Neutrophil (primary cell): ENCODE data around the gene BORCS5.

Experiments
- H3K27ac ChIP-seq: fragments of 200-600 bp; sonication (generic); 2 replicates; pipeline ENCODE4 v1.5.1; 2016; ENCODE audit warnings: mild to moderate bottlenecking, moderate library complexity
- H3K27me3 ChIP-seq: fragments of 200-600 bp; sonication (generic); 2 replicates; pipeline ENCODE4 v1.6.0; 2016; ENCODE audit warnings: mild to moderate bottlenecking
- H3K36me3 ChIP-seq: fragments of 200-600 bp; sonication (generic); 2 replicates; pipeline ENCODE4 v1.5.1; 2017
- H3K4me1 ChIP-seq, 2 experiments: fragments of 200-600 bp in 1 of 2; sonication (generic) in 1 of 2; 1 replicate in 1 of 2; 2 replicates in 1 of 2; pipeline versions ENCODE4 v1.5.1 to v1.6.1; 2013 to 2016; ENCODE audit warnings: low read depth in 1 of 2, low read length in 1 of 2, mild to moderate bottlenecking in 1 of 2, moderate library complexity in 1 of 2; ENCODE audit not compliant: control insufficient read depth in 1 of 2, insufficient read depth in 1 of 2
- H3K4me3 ChIP-seq, 2 experiments: fragments of 200-600 bp in 1 of 2; sonication (generic) in 1 of 2; 1 replicate in 1 of 2; 2 replicates in 1 of 2; pipeline ENCODE4 v1.5.1; 2013 to 2016; ENCODE audit warnings: low read depth in 1 of 2, low read length in 1 of 2, mild to moderate bottlenecking in 1 of 2, moderate library complexity in 1 of 2
- H3K9me3 ChIP-seq: fragments of 200-600 bp; sonication (generic); 2 replicates; pipeline ENCODE4 v1.5.1; 2016
- TF ChIP-seq, protein P1 (sequence below): fragments of 200-600 bp; sonication (generic); IDR thresholded peaks from 2 replicates; pipeline ENCODE4 v1.5.1; 2016; ENCODE audit warnings: antibody characterized with exemption

The BORCS5 gene

DNA sequence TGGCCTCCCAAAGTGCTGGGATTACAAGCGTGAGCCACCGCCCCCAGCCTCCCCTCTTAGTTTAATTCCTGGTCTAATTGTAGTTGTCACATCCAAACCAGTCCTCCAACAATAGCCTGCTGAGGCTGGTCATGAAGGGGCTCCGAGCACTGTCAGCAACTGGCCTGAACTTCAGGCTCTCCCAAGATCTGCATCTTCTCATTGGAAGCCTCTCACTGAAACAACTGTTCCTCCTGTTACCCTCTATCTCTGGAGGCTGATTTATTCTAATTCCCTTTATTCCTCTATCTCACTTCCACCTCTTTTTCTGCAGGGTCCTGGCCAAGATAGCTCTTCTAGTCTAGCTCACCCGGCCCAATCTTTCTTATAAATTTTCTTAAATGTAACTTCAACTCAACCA lies 116.3 kb downstream of the BORCS5 start:
- H3K36me3 ChIP-seq, result peaks cover 12% of the 10 kb centered on the region
- peaks cover 41 to 49% of the 10 kb centered on the region in 2 experiments for H3K4me1 ChIP-seq
- H3K4me3 ChIP-seq, result no peak overlapping the region
- no peaks in the 10 kb centered on the region for H3K27me3 ChIP-seq
- no peak overlapping the region for H3K27ac ChIP-seq
- H3K9me3 ChIP-seq, result no peaks in the 10 kb centered on the region
- TF ChIP-seq, protein P1, sequence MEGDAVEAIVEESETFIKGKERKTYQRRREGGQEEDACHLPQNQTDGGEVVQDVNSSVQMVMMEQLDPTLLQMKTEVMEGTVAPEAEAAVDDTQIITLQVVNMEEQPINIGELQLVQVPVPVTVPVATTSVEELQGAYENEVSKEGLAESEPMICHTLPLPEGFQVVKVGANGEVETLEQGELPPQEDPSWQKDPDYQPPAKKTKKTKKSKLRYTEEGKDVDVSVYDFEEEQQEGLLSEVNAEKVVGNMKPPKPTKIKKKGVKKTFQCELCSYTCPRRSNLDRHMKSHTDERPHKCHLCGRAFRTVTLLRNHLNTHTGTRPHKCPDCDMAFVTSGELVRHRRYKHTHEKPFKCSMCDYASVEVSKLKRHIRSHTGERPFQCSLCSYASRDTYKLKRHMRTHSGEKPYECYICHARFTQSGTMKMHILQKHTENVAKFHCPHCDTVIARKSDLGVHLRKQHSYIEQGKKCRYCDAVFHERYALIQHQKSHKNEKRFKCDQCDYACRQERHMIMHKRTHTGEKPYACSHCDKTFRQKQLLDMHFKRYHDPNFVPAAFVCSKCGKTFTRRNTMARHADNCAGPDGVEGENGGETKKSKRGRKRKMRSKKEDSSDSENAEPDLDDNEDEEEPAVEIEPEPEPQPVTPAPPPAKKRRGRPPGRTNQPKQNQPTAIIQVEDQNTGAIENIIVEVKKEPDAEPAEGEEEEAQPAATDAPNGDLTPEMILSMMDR, result no peak

DNA sequence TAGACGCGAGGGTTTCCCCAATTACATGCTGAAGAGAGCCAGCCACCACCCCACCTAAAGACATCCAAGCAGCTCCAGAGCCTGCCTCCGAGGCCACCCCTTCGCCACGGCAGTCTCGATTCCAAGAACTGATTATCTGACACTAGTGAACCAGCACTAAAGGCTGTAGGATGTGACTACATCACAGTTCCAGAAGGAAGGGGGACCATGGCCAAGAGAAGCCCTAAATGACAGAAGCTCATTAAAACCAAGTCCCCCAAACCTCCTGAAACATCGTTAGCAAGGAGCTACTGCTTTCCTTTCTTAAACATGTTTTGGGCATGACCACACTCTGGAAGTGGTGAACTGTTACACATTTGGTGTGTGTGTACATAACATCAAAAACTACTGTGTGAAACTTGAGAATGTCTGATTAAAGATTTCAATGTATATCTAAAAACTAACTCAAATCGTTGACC lies 117.6 kb downstream of the BORCS5 start:
- Histone ChIP-seq H3K4me1 (peaks cover 28 to 36% of the 10 kb centered on the region in 2 experiments), H3K27me3 (no peaks in the 10 kb centered on the region), H3K36me3 (peaks cover 22% of the 10 kb centered on the region), H3K4me3 (no peak overlapping the region), H3K9me3 (no peaks in the 10 kb centered on the region), H3K27ac (peak overlapping the region; percentile 68)
- TF ChIP-seq, protein P1, result no peak

DNA sequence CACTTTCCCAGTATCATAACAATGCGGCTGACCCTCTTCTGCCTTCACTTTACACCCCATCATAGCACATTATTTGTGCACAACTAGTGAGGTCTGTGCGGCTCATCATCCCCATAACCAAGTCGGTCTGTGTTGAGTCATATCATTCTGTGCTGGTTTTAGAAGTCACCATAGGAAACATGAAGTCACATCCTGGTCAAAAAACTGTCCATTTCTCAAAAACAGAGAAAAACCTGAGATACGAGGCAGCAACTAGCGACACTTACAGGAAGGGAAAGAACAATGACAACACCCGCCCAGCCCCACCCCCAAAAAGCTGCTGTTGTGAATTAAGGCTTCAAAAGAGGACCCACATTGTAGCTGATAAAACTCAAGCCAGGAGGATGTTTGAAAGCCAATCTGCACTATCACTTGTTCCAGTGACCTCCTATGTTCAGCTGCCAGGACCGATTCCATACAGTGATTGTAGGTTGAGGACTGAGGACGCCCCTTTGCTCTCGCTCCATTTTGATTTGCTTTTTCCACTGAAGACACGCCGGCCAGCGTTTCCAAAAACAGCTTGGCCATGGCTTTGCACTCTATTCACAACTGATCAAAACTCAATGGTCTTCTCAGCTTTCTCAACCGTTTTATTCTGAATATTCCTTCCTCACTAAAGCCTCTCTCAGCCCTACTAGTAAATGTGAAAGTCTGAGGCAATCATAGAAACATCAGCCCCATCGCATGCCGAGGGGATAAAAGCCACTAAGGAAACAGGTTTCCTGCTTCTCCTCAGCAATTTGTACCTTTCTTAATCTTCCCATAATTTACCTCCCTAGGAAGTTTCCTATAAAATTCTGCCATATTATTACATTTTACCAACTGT lies 118.3 kb downstream of the BORCS5 start:
- Histone ChIP-seq H3K27me3 (no peaks in the 10 kb centered on the region), H3K36me3 (peaks cover 29% of the 10 kb centered on the region), H3K4me1 (peaks cover 23 to 29% of the 10 kb centered on the region in 2 experiments), H3K4me3 (no peak overlapping the region), H3K27ac (peak overlapping the region; percentile 68), H3K9me3 (no peaks in the 10 kb centered on the region)
- TF ChIP-seq, protein P1, result no peak

DNA sequence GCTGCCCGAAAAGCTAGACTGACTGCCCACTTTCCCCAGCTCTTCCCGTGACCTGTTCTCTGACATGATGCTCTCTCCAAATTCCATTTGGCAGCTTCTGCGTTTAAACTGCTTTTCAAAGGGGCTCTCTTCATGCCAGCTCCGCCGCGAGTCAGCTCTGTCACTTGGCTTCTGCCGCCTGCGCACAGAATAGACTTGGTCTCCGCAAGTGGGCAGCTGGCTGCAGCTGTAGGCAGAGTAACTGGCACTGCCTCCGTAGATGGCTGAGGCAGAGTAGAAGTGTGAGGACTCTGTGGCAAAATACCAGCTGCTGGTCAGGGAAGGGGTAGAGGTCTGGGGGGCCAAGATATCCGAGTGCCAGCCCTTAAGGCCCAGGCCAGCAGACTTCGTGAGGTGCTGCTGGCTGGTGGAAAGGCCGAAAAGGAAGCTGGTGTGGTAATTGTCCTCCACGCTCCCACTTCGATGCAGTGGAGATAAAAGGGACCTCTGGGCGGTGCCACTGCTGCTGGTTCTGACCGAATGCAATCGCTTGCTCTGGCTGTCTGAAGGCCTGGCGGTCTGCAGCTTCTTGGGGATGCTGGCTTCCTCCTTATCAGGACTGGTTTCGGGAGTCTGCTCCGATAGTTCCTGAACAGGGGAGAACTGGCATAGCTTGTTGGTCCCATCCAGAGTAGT lies 120.1 kb downstream of the BORCS5 start:
- TF ChIP-seq, protein P1, result no peak

DNA sequence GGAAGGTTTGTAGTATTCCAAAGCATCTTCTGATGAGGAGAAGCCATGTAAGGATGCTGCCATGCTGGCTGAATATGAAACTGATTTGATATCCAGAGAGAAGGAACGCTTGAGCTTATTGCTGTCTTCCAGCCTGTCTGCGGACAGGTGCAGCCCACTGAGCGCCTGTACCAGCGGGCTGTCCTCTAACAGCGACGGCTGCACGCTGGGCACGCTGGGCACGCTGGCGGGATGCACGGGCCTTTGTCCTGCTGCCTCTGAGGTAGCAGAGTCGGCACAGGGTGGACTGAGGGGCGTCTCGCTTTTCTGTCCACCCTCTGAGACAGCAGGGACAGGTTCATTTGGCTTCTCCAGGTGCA lies 120.6 kb downstream of the BORCS5 start:
- Histone ChIP-seq H3K9me3 (no peaks in the 10 kb centered on the region), H3K4me1 (peaks cover 31 to 39% of the 10 kb centered on the region in 2 experiments), H3K36me3 (peaks cover 35% of the 10 kb centered on the region), H3K27ac (no peak overlapping the region), H3K4me3 (no peak overlapping the region), H3K27me3 (no peaks in the 10 kb centered on the region)
- TF ChIP-seq, protein P1, result no peak

More for the DNA sequence above, 120.1 kb downstream of the BORCS5 start:
- Histone ChIP-seq H3K27me3 (no peaks in the 10 kb centered on the region), H3K27ac (no peak overlapping the region), H3K36me3 (peaks cover 35% of the 10 kb centered on the region), H3K9me3 (no peaks in the 10 kb centered on the region), H3K4me3 (no peak overlapping the region), H3K4me1 (peaks cover 26 to 34% of the 10 kb centered on the region in 2 experiments)
